PFSK-1 (cell line): ENCODE results near the gene ROBO1.

Source experiments
- FOXP2 ChIP-seq: optimal IDR thresholded peaks from 2 replicates; pipeline ENCODE3; 2011; ENCODE audit warnings: borderline replicate concordance, control low read depth, inconsistent platforms; ENCODE audit not compliant: insufficient read depth; ENCODE audit errors: extremely low read length, extremely low read depth
- POLR2AphosphoS5 ChIP-seq: IDR thresholded peaks from 2 replicates; pipeline ENCODE4 v1.6.1; 2012; ENCODE audit warnings: low read depth, mild to moderate bottlenecking, control low read depth, low read length, moderate library complexity
- SIN3A ChIP-seq: IDR thresholded peaks from 2 replicates; pipeline ENCODE4 v1.6.1; 2012; ENCODE audit warnings: mild to moderate bottlenecking, low read length, moderate library complexity, borderline replicate concordance; ENCODE audit not compliant: insufficient read depth
- TAF1 ChIP-seq: IDR thresholded peaks from 2 replicates; pipeline ENCODE4 v1.6.1; 2012; ENCODE audit warnings: low read length, control low read depth, borderline replicate concordance; ENCODE audit not compliant: insufficient read depth
- TF ChIP-seq, protein P1 (sequence below), 2 experiments: IDR thresholded peaks; 2 replicates each; pipeline versions ENCODE4 v1.6.1 to v1.8.0; 2011 to 2012; ENCODE audit warnings: low read depth in 2 of 2, low read length in 2 of 2, control low read depth in 1 of 2, inconsistent platforms in 1 of 2, mild to moderate bottlenecking in 1 of 2, moderate library complexity in 1 of 2; ENCODE audit not compliant: insufficient read depth in 1 of 2

ROBO1 gene

DNA sequence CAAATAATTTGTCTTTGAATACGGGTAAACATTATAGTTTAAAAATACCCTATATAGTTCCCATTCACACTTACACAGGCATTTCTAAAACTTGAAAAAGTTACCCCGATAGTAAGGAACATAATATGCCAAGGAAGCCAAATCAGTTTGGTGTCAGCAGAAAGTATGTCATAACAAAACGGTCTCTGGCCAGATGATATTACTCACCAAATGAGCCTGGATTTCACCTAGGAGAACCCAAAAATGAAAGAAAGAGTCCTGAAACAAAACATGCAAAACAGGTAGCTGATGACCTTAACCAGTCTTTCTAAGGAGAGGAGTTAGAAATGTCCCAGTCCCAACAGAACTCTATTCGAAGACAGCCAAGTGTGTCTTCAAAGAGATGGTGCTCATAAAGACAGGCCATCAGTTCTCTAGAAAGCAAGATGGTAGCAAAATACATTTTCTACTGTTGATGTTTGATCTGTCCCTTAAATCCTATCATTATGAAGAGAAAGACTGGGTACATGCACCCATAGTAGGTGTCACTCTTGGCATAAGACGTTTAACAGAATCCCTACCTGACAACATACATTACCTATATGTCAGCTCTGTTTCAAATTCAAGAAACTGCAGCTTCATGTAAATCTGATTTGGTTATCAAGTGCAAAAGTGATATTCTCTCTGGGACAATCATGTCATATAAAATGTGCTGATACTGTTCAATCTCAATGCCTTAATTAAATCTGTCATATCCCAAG lies 942.5 kb downstream of the ROBO1 start:
- TF ChIP-seq POLR2AphosphoS5 (no peak), TAF1 (no peak), FOXP2 (no peak), SIN3A (no peak)
- TF ChIP-seq, protein P1, sequence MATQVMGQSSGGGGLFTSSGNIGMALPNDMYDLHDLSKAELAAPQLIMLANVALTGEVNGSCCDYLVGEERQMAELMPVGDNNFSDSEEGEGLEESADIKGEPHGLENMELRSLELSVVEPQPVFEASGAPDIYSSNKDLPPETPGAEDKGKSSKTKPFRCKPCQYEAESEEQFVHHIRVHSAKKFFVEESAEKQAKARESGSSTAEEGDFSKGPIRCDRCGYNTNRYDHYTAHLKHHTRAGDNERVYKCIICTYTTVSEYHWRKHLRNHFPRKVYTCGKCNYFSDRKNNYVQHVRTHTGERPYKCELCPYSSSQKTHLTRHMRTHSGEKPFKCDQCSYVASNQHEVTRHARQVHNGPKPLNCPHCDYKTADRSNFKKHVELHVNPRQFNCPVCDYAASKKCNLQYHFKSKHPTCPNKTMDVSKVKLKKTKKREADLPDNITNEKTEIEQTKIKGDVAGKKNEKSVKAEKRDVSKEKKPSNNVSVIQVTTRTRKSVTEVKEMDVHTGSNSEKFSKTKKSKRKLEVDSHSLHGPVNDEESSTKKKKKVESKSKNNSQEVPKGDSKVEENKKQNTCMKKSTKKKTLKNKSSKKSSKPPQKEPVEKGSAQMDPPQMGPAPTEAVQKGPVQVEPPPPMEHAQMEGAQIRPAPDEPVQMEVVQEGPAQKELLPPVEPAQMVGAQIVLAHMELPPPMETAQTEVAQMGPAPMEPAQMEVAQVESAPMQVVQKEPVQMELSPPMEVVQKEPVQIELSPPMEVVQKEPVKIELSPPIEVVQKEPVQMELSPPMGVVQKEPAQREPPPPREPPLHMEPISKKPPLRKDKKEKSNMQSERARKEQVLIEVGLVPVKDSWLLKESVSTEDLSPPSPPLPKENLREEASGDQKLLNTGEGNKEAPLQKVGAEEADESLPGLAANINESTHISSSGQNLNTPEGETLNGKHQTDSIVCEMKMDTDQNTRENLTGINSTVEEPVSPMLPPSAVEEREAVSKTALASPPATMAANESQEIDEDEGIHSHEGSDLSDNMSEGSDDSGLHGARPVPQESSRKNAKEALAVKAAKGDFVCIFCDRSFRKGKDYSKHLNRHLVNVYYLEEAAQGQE (IDR thresholded peaks at IDR 0.05; ENCODE audit: insufficient read depth in 1 of 2, low read depth in 2 of 2, low read length in 2 of 2) = no peak

DNA sequence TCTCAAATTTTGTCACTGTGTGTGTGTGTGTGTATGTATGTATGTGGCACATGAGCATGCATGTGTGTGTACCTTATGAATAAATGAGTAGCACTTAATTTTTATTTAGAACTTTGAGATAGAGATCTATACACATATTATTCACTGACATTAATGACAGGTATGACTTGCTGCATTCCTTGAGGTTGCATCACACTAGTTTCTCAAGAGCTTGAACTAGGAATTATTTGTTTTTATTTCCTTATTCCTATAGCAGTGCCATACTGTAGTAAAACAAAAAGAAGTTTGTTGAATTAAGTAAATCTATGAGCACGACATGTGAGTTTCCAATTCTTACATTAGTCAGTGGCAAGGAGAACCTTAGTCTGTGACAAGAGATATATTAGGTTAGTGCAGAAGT lies 943.9 kb downstream of the ROBO1 start:
- TF ChIP-seq FOXP2 = no peak
- TF ChIP-seq TAF1 = no peak
- TF ChIP-seq POLR2AphosphoS5 = no peak
- no peak for TF ChIP-seq SIN3A
- TF ChIP-seq, protein P1 (IDR thresholded peaks at IDR 0.05; ENCODE audit: insufficient read depth in 1 of 2, low read depth in 2 of 2, low read length in 2 of 2) = no peak

- TF ChIP-seq FOXP2 (no peak), TAF1 (no peak), POLR2AphosphoS5 (no peak), SIN3A (no peak)
- TF ChIP-seq, protein P1 (IDR thresholded peaks at IDR 0.05; ENCODE audit: insufficient read depth in 1 of 2, low read depth in 2 of 2, low read length in 2 of 2) = no peak
These were observed 944.4 kb downstream of the ROBO1 start for GRCh38 chr3:78823434-78823833.

DNA sequence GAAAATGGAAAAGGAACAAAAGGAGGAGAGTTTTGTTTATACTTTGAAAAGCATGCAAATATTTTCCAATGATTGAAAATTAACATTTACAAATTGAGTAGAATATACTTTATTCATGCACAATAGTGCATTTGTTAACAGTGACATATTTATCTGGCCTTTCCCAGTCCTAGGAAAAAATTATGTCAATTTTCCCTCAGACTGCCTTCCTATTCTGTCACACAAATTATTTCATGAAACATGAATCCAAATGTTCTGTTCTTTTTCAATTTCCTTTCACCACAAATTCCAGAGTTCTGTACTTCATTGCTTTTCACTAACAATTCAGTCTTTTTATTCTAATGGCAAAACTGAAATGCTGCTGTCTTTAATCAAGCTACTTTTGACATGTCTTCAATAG lies 945.1 kb downstream of the ROBO1 start:
- TF ChIP-seq POLR2AphosphoS5 (no peak), TAF1 (no peak), FOXP2 (no peak)

- no peak for TF ChIP-seq SIN3A
These were observed 947.3 kb downstream of the ROBO1 start for GRCh38 chr3:78820542-78820941.

- TF ChIP-seq TAF1 (no peak), FOXP2 (no peak), POLR2AphosphoS5 (no peak), SIN3A (no peak)
- TF ChIP-seq, protein P1 (IDR thresholded peaks at IDR 0.05; ENCODE audit: insufficient read depth in 1 of 2, low read depth in 2 of 2, low read length in 2 of 2) = no peak
These were observed 949.4 kb downstream of the ROBO1 start for GRCh38 chr3:78818161-78818985.
